Globus pallidus (tissue), 1 donor: ENCODE data around the gene GALNT15.

Source experiments
- DNase-seq: peaks from one replicate; pipeline ENCODE4 v3.0.0-alpha.2; 2015; ENCODE audit warnings: low spot score

GALNT15 gene

GRCh38 chr3:16253601-16254000 is 79.1 kb downstream of the GALNT15 start:
- peak; percentile 40 for DNase-seq

- no peak for DNase-seq
These were observed 80.4 kb downstream of the GALNT15 start for GRCh38 chr3:16254916-16255315.

DNA sequence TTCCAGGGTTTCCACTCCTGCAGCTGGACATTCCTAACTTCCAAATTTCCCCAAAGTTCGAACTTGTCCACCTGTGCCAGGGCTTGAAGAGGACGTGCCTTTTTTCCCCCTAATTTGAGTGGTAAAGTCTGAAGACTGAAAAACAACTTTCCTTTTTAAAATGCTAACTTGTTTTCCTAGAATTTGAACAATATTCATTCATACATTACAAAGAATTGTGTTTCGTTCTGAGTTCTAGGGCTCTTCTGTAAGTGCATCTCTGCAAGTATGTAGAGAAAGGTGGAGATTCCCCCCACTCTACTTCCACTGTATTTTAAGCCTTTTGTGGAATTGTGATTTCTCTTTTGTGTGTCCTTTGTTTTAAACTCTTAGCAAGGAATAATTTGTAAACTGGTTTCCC is 80.8 kb downstream of the GALNT15 start:
- DNase-seq = no peak

DNA sequence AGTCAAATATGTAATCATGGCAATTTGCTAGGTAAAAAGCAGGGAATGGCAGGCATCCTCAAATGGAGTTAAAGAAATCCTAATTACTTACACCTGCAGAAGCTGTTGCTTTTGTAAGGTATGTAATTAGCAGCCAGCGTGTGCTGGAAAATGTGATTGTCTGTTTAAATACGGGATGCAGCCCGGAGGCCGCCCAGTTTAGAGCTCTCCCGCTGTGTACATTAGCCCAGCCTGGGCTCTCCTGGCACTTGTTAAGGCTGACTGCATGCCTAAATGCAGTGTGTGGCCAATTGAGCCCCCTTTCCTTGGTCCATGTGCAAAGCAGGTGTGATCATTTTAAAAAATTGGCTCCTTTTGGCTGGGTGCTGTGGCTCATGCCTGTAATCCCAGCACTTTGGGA is 81.2 kb downstream of the GALNT15 start:
- DNase-seq = no peak

- DNase-seq = no peak
These were observed 82.8 kb downstream of the GALNT15 start for GRCh38 chr3:16257309-16257708.

DNA sequence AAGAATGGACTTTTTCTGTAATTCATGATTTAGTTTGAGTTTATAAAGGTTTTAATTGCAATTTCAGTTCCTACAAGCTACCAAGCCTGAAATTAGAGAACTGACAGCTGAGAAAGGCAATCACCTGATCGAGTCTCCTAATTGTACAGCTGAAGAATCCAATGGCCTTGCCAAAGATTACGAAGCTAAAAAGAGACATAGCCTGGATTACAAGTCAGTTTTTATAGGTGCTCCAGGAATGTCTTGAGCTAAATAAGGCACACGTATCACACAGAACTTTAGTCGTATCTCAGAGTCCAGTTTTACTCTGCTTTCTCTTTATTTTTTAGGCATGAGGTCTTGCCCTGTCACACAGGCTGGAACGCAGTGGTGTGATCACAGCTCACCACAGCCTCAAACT is 83.7 kb downstream of the GALNT15 start:
- no peak for DNase-seq

DNA sequence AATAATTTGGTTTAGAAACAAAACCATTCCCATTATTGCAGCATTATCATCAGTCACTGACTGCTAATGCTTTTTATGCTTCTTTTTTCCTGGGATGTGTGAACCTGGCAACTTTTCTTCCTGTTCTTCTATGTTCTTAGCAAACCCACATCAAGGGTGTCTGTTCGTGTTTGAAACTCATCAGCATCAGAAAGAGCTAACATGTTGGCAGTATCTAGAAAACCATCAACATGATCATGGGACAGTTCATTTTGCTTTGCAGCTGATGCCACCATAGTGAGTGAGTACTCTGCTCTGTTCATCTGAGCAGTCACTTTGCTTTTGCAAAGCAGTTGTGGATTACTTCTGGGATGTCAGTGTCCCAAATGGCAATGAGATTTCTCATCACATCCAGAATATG is 84.4 kb downstream of the GALNT15 start:
- no peak for DNase-seq

- DNase-seq = no peak
These were observed 85.6 kb downstream of the GALNT15 start for GRCh38 chr3:16260046-16260445.

DNA sequence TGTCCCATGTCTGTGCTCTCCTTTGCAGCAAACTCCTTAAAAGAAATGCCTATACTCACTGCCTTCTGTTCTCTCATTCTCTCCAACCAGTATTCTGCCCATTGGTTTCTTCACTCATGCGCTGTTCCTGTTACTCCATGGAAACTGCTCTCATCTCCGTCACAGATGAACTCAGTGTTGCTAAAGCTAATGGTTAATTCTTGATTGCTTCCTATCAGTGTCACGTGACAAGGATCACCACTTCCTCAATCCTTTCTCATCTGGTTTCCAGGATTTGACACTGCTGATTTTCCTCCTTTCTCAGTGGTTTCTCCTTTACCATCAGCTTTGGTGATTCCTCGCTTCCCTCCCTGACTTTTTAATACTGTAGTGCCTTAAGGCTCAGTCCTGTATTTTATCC is 87.7 kb downstream of the GALNT15 start:
- no peak for DNase-seq

DNA sequence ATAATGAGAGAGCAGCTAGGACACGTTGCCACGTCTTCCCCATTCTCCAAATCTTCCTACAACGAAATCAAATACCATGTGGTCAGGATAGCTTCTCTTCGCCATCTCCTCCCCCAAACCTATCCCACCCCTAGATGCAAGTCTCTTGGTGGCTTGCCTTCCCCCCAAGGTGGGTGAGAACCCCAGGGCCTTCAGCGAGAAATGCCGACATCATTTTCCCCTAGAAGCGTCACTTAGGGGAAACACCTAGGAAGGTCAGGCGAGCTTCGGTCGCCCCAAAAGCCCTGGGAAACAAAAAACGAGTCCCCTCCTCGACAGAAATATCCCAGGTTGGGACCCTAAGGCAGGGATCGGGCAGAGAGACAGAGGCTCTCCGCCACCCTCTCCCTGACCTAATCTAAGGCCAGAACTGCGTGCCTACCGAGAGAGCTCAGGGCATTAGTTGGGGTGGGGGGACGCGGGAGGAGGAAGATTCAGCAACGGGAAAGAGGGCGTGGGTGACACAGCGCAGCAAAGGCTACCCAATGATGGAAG is 89.8 kb downstream of the GALNT15 start:
- DNase-seq = no peak

DNA sequence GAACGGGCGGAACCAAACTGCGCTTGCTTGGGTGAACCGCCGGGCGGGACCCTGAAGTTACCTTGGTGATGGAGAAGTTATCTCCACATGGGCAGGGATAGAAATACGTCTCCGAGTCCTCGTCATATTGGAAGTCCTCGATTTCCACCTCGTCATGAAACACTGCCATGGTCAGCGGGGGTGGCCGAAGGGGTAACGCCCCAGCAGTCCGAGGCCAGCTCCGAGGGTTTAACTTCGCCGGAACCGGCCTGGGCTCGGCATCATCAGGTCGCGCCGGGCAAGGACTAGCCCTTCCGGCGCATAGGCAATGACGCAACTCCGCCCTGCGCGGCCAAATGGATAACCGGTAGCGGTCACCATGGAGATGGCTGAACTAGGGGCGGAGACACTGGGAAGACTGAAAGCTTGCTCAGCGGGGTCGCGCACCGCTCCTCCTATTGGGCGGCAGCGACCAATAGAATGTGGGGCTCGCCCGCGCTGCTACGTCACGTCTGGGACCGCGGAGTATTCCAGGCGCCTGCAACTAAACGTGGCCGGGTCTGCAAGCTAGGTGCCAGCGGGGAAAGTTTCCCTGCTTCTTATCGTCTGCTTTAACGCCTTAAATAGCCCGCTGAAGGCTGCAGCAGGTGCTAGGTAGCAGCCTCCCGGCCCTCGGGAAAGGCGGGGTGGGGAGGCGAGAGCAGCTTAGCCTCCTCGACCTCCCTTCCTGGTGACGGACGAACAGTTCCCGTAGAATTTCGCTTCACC is 90.4 kb downstream of the GALNT15 start, which contains the start of the genes DPH3 and OXNAD1:
Gene DPH3 (minus strand): TSS at position 236 of the 747 bp plus-strand sequence. CDS start 67 bp downstream, at position 169.
Gene OXNAD1 (plus strand): TSS at position 505 of the 747 bp plus-strand sequence. CDS start 5,741 bp downstream, outside the sequence.
- peak; percentile 99 for DNase-seq

DNA sequence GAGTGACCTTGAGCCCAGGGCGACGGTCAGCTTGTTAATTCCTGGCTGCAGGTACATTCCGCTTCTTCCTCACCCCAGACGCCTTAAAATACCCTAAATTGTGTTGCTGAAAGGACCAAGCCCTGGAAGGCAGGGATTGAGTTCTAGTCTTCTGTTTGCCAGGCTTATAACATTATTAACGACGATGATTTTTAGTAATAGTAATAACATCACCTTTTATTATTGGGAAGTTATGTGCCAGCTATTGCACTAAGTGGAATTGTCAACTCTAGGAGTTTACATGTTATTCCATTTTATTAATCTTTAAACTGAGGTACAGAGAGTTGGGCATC is 90.9 kb downstream of the GALNT15 start:
- DNase-seq = no peak

DNA sequence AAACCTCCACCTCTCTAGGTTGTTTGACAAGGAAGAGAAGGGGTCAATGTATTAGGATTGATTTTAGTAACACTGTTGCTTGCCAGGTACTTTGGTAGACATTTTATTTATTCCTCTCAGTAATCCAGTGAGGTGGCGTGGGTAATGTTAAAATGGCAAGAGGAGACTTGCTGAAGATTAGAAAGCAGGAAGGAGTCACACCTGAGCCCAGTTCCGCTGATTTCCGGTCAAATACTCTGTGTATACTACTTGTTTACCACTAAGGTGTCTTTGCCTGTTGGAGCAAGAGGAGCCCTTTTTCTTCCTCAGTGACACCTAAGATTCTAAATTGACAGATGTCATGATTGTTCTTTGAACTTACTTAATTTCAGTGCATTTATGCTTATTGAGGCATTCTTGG is 92.2 kb downstream of the GALNT15 start:
- no peak for DNase-seq

- no peak for DNase-seq
These were observed 96.4 kb downstream of the GALNT15 start for GRCh38 chr3:16270855-16271254.

GRCh38 chr3:16272588-16272987 is 98.1 kb downstream of the GALNT15 start:
- no peak for DNase-seq

- no peak for DNase-seq
These were observed 99.4 kb downstream of the GALNT15 start for GRCh38 chr3:16273867-16274266.

- DNase-seq = no peak
These were observed 103.0 kb downstream of the GALNT15 start for GRCh38 chr3:16277471-16277870.

DNA sequence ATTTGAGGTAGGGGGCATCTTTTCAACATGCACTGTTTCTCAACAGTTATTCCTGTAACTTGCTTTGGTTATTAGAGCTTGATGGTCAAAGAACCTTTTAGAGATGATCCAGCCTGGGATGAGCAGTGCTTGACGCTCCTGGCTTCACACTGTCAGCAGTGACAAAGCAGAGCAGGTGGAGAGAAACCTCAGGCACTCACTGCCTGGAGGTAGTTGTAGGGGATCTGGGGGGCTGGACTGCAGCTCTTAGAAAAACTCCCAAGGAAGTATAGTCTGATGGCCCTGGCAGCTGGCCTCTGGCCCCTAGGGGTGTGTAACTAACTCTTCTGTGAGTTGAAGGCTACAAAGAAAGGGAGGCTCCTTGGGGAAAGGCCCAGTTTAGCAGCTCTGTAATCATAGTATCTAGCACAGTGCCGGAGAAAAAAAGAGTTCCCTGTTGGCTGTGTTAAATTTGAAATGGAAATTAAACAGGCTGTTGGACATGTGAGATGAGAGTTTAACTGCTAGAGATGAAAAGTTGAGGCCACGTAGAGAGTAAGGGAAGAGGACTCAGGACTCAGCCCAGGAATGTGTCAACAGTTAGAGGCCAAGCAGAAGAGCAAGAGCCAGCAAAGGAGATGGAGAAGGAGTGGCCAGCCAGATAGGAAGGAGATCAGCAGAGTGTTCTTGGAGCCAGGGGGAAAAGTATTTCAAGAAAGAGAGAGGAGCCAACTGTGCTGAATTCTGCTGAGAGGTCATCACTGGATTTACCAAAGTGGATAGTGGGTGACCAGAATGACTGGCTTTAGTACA is 104.7 kb downstream of the GALNT15 start:
- DNase-seq = no peak

DNA sequence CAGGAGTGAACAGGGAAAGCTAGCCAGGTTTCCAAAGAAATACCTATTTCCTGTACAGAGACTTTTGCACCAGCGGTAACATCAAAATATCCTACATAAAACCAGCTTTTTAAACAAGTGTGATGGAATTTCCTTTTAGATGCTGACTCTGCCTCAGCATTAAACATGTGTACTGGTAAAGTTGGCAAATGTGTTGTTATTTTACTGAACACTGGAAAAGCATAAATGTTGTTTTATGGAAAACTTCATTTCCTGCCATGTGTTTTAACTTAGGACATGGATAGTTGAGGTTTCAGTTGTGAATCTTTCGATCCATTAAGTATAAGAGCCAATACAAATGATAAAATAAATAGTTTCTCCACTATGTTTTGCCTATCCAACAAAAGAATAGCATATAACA is 106.2 kb downstream of the GALNT15 start:
- no peak for DNase-seq
